K562 (cell line): Measurements from ENCODE around the gene ATP6V1G2. TPM values are rescaled to one million over a fixed set of nuclear protein-coding genes. Genes with fewer than 3 reads are reported as not detected.

Source experiments
- ARID4B ChIP-seq: sonication (generic); formaldehyde crosslinking; IDR thresholded peaks from 2 replicates; pipeline ENCODE4 v1.8.0; 2022; ENCODE audit warnings: mild to moderate bottlenecking, missing genetic modification reagents
- DEAF1 ChIP-seq: fragments of 450-650 bp; formaldehyde crosslinking; IDR thresholded peaks from 2 replicates; pipeline ENCODE4 v1.4.0; 2020; ENCODE audit warnings: mild to moderate bottlenecking, moderate library complexity
- FOXP4 ChIP-seq: sonication (generic); formaldehyde crosslinking; IDR thresholded peaks from 2 replicates; pipeline ENCODE4 v1.8.0; 2022; ENCODE audit warnings: mild to moderate bottlenecking, missing genetic modification reagents, borderline replicate concordance
- GTF2E2 ChIP-seq: fragments of 200-800 bp; sonication (Bioruptor generic); IDR thresholded peaks from 2 replicates; pipeline ENCODE4 v1.6.1; 2016; ENCODE audit warnings: missing genetic modification characterization, missing compliant biosample characterization
- MLLT1 ChIP-seq, 2 experiments: fragments of 450-650 bp; IDR thresholded peaks; 2 replicates each; pipeline ENCODE4 v1.6.1; 2016
- NELFE ChIP-seq: IDR thresholded peaks from 2 replicates; pipeline ENCODE4 v1.6.1; 2011; ENCODE audit warnings: mild to moderate bottlenecking; ENCODE audit not compliant: insufficient read depth, insufficient read length
- PHTF2 ChIP-seq: fragments of 250-450 bp; sonication (Bioruptor Pico); IDR thresholded peaks from 2 replicates; pipeline ENCODE4 v1.5.0; 2021; ENCODE audit warnings: mild to moderate bottlenecking
- POLR2AphosphoS2 ChIP-seq: IDR thresholded peaks from 2 replicates; pipeline ENCODE4 v1.6.1; 2012; ENCODE audit warnings: low read length, improper control_type of control experiment
- SMARCA4 ChIP-seq: fragments of 450-650 bp; IDR thresholded peaks from 2 replicates; pipeline ENCODE4 v1.6.1; 2016
- ZBTB5 ChIP-seq: fragments of 450-650 bp; IDR thresholded peaks from 2 replicates; pipeline ENCODE4 v1.6.1; 2017; ENCODE audit warnings: antibody characterized with exemption
- ZBTB8A ChIP-seq: fragments of 450-650 bp; IDR thresholded peaks from 2 replicates; pipeline ENCODE4 v1.6.1; 2018; ENCODE audit warnings: mild to moderate bottlenecking, moderate library complexity; ENCODE audit not compliant: partially characterized antibody
- ZC3H4 ChIP-seq: sonication (generic); formaldehyde crosslinking; IDR thresholded peaks from 2 replicates; pipeline ENCODE4 v1.9.0; 2021; ENCODE audit warnings: missing genetic modification reagents, borderline replicate concordance
- ZNF217 ChIP-seq: sonication (generic); formaldehyde crosslinking; IDR thresholded peaks from 2 replicates; pipeline ENCODE4 v1.8.0; 2022; ENCODE audit warnings: mild to moderate bottlenecking, missing genetic modification reagents
- ZNF347 ChIP-seq: fragments of 450-650 bp; formaldehyde crosslinking; IDR thresholded peaks from 2 replicates; pipeline ENCODE4 v1.4.0; 2020; ENCODE audit warnings: low read depth, mild to moderate bottlenecking, moderate library complexity
- ZNF785 ChIP-seq: fragments of 250-450 bp; sonication (Bioruptor Pico); IDR thresholded peaks from 2 replicates; pipeline ENCODE4 v1.4.0; 2020; ENCODE audit warnings: mild to moderate bottlenecking
- polyA plus RNA-seq, 8 experiments: library from polyadenylated mRNA; depleted of rRNA in 4 of 8; stranded (reverse) in 5 of 8; unstranded in 3 of 8; fragments of >200 nt; fragmentation: Nextera tagmentation in 2 of 8; fragmentation: Illumina TruSeq in 1 of 8; extraction: Ambion mirVana in 2 of 8; extraction: Trizol in 1 of 8; gene quantifications; 2 replicates each; pipeline versions ENCODE4 v1.2.1 to v1.2.3, GENCODE V29; 2011 to 2014; ENCODE audit warnings: inconsistent platforms in 1 of 8, missing spikeins in 1 of 8
- total RNA-seq, 7 experiments: library from RNA; depleted of rRNA in 6 of 7; stranded (reverse); fragments of >200 nt in 6 of 7; fragmentation: Illumina TruSeq in 2 of 7; extraction: Trizol in 2 of 7; gene quantifications; 2 replicates each; pipeline versions ENCODE4 v1.2.1 to v1.2.3, GENCODE V29; 2011 to 2021; ENCODE audit warnings: low replicate concordance in 1 of 7

Gene ATP6V1G2
- total and polyA plus RNA-seq, 9 of the 15 experiments (the other 6 are each of a cell fraction or from before 2014, with no cell fraction given): 0.14 to 1.5 (median 0.33) TPM

- TF ChIP-seq NELFE: no peak
- no peak for TF ChIP-seq DEAF1
- TF ChIP-seq PHTF2 (CRISPR knock-in tag): no peak
- TF ChIP-seq SMARCA4: no peak
- TF ChIP-seq POLR2AphosphoS2: 0 out of 2 replicates have a peak, but pooled peaks have one; percentile 27
- TF ChIP-seq ARID4B (CRISPR knock-in tag): no peak
- no peak for TF ChIP-seq GTF2E2 (tag)
- TF ChIP-seq MLLT1 (IDR thresholded peaks at IDR 0.05): no peak
- no peak for TF ChIP-seq ZC3H4 (CRISPR knock-in tag)
- TF ChIP-seq FOXP4 (CRISPR knock-in tag): no peak
- no peak for TF ChIP-seq ZNF217 (CRISPR knock-in tag)
- no peak for TF ChIP-seq ZBTB8A
- TF ChIP-seq ZNF785: no peak
- no peak for TF ChIP-seq ZNF347 (CRISPR knock-in tag)
- no peak for TF ChIP-seq ZBTB5
Observed at GRCh38 chr6:31531162-31531561, 15.2 kb downstream of the ATP6V1G2 start (continued).
